NCI-H2171 treated with DMSO at 0.1 percent for 48 hours (cell line): ENCODE data around the gene VDR.

Experiments used
- DNase-seq: peaks from one replicate; lab custom pipeline; 2025; lab: John Stamatoyannopoulos, UW

Gene VDR

GRCh38 chr12:47904713-47905709 lies at the start of gene VDR:
TSS of gene VDR (minus strand) at chr12:47904994. CDS start at chr12:47879113, 25,881 bp downstream.
- DNase-seq, result peak; percentile 84

DNA sequence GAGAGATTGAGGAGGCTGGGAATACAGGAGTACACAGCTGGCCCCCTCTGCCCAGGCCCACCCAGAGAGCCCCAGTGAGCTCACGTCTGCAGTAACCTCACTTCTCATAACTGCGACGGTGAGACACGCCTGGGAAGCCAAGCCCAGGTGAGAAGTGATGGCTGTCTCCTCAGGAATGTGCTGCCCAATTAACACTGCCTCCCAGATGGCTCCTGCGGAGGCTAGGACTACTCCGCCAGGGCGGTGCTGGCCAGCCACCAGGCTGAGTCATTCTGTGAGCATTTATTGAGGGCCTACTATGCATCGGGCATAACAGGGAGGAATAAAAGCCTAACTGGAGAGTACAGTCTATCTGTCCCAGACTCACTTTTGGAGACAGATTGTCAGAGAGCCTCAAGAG lies 49.3 kb upstream of the VDR start:
- no peak for DNase-seq

DNA sequence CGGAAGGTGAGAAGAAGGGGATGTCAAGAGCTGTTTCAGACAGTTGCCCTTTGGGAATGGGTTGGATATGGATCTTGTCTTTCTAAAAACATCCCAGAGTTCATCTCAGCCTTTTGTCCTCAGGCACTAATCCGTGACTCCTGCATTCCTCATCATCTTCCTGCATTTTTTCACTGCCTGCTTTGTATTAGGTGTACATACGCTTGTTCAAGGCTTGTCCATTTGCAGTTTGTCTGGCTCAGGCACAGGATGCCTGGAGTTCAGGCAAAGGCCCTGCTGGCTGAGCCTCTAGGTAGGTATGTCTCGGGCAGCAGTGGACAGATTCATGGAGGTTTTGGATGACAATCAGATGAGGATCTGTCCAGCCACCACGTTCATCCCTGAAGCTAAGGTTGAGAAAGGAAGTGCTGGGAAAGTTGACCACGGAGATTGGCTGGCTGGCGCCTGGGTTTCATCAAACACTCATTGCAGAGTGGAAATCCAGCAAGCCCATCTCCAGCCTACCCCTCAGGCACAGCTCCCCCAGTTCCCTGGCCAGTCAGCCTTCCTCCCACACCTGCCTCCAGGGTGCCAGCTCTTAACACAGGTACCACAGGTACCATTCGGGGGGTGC lies 46.2 kb upstream of the VDR start:
- no peak for DNase-seq

DNA sequence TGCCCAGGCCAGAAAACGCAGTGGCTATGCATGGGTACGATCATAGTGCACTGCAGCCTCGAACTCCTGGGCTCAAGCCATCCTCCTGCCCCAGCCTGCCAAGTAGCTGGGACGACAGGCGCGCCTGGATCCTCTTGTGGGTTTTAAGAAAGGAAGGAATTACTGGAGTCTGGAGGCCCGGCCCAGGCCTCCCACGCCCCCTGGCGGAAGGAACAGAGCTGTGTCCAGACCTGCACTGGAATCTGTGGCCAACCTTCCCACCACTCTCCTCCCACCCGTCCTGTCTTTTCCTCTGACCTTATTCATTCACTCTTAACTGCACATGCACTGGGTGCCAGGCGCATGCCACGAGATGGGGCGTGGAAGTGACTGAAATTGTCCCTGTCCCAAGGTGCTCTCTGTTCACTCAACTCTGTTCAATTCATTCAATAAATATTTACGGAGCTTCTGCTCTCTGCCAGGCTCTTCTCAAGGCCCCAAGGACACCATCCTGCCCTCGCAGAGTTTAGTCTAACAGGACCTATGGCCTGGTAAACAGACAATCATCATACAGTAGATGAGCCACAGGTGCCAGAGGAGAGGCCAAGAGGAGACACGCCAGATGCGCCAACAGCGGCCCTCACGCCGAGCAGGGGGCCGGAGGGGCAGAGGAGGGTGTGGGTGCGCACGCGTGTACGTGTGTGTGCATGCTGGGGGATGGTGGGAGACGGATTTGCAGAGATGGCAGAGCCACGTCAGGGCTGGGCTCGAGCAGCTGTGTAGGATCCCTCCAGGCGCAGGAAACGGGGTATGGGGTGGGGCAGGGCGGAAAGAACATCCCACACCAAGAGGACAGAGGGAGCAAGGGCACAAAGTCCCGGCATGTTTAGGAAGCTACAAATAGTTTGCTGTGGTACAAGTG lies 44.9 kb upstream of the VDR start:
- DNase-seq, result peak; percentile 55

DNA sequence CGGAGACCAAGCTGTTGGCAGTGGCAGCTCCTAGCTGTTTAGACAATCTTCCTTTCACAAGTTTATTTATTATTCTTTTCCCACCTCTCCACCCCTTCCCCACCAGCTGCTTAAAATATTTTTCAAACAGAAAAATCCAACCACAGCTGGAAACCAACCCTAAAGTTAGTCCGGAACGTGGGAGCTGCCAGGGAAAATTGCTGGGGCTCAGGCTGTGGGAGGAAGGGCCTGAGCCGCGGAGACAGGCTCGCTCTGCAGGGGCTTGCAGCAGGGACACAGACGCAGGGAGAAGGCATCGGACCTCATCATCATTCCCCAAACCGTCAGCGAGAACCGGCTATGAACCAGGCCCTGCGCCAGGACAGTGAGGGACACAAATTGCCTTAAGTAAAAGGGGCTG lies 42.5 kb upstream of the VDR start:
- DNase-seq, result no peak

DNA sequence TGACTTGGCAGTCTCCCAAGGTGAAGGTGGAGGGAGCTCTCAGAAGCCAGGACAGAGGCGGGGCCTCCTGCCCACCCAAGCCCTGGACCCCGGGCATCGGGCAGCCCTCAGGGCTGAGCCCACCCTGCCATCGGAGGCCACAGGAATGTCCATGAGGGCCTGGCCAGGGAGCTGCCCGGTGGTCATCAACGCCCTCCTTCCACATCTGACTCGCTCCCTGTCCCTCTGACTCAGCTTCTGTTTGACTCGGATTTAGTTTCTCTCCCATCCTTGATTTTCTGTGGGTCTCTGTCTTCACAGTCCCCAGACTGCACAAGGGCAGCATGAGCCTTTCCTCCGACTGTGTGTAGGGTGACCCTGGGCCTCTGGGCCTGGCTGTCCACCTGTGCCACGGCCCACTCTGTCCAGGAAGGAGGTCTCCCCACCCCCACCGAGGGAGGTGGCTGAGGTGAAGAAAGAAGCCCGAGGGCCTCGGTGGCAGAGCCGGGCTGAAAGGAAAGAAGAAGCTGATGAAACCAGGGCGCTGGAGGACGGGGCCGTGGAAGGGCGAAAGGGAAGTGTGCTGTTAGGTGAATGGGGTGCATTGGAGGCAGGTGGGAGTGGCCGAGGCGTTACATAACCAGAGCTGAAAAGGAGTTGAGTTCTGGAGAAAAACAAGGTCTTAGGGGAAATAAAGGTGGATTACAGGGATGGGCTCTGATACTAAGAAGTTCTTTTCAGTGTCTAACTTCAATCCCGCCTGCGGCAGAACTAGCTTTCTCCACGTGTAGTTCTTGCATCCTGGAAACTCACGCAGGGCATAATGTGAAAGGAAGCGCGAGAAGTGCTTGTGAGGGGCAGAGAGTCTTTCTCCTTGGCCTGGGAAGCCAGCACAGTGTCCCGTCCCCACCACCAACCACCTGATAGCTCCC lies 41.9 kb upstream of the VDR start:
- DNase-seq, result no peak

GRCh38 chr12:47945341-47945728 lies 40.5 kb upstream of the VDR start:
- no peak for DNase-seq

GRCh38 chr12:47944685-47945340 lies 40.0 kb upstream of the VDR start:
- DNase-seq, result no peak

GRCh38 chr12:47943623-47944340 lies 39.0 kb upstream of the VDR start:
- DNase-seq, result no peak

DNA sequence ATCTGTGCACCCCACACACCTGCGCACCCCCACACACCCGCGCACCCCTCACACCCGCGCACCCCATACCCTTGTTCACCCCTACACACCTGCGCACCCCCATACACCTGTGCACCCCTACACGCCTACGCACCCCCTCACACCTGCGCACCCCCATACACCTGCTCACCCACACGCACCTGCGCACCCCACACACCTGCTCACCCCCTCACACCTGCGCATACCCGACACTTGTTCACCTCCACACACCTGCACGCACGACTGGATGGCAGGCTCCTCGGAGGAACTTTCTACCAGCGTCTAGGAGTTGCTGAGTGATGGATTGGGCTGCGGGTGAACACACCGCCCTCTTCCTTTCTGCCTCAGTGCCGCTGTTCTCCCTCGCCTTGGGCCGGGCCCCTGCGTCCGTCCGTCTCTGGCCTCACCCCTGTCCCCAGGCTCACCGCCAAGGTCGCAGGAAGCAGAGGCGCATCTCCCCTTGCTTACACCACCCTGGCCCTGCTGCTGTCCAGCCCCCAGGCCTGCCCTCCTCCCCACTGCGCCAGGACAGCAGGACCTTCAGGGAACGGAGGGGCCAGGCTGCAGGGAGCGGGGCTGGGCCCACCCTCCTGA lies 37.9 kb upstream of the VDR start:
- DNase-seq, result no peak

GRCh38 chr12:47941871-47942613 lies 37.2 kb upstream of the VDR start:
- no peak for DNase-seq

DNA sequence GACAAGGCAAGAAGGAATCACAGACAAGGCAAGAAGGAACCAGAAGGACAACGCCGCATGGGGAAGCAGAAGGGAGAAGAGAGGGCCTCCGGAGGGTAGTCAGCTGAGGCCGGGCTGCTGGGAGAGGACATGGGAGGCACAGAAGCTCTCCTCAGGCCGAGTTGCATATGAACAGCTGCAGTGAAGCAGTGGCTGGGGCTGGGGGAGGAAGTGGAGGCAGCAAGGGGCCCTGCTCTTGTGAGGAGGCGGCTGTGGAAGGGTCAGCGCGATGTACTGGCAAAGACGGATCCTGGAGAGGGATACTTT lies 36.6 kb upstream of the VDR start:
- no peak for DNase-seq

DNA sequence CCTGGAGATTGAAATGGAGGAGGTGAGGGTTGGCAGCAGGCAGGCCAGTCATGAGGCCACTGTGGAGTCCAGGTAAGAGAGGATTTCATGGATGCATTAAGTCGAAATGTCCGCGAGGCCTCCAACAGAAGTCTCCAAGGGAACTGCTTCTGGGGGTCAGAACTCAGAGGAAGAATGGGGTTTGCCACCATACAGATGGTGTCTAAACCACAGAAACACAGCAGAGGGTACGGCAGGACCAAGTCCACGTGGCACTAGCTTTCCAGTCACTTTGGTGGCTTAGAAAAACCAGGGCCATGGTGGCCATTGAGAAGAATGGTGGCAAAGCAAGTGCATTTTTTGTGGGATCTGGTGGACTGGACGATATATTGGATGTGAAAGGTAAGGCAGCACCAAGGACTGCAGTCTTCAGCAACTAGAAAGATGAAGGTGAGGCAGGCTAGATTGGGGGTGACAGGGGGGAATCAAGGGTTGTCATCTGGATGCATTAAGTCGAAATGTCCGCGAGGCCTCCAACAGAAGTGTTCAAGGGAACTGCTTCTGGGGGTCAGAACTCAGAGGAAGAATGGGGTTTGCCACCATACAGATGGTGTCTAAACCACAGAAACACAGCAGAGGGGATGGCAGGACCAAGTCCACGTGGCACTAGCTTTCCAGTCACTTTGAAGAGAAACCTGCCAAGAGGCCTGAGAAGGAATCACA lies 36.1 kb upstream of the VDR start:
- DNase-seq, result no peak

GRCh38 chr12:47939009-47939601 lies 34.3 kb upstream of the VDR start:
- DNase-seq, result no peak

DNA sequence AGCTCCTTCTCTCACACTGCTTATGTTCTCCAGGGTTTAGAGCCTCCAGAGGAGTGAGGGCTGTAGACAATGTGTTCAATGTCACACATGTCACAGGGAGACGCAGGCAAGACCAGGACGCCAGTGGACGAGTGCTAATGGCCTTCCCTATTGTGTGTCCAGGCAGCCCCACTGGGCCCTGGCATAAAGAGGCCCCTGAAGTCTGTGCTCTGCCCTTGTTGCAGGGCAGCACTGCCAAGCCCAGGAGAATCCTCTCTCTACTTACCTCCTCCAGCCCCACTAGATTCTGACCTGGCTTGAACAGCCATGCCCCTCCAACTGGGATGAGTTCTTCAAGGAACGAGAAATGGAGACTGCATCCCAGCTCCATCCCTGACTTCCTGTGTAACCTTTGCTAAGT lies 33.8 kb upstream of the VDR start:
- DNase-seq, result no peak

GRCh38 chr12:47938093-47938492 lies 33.3 kb upstream of the VDR start:
- DNase-seq, result no peak

DNA sequence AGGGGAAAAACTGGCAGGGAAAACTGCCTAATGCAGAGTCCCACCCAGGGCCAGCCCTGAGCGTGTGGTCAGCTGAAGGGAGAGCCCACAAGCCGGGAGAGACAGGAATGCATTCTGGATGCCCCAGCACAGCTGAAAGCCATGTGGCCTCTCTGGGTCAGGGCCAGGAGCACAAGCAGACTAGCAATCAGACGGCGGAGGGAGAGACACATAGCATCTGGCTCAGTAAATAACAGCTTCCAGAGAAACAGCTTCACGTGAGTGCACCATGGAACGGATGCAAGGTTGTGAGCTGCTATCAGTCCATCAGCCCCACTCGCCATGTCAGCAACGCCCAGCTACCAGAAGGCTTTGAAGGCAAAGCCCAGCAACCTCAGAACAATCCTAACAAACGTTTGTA lies 30.4 kb upstream of the VDR start:
- peak; percentile 50 for DNase-seq

- no peak for DNase-seq
These were observed 26.4 kb upstream of the VDR start for GRCh38 chr12:47931187-47931586.
